Esophagus muscularis mucosa (tissue), 3 donors: ENCODE measurements around the gene ST8SIA4.
A peak's percentile ranks its signal among the peaks of the same experiment; 100 is the strongest.

Experiments
- CTCF ChIP-seq, 3 experiments: fragments of 200-600 bp in 2 of 3; fragments of 450-650 bp in 1 of 3; sonication (generic) in 2 of 3; IDR thresholded peaks; one replicate each; pipeline ENCODE4 v1.5.1; 2017 to 2019; ENCODE audit warnings: antibody characterized with exemption in 3 of 3, mild to moderate bottlenecking in 2 of 3, moderate library complexity in 1 of 3
- POLR2A ChIP-seq: fragments of 450-650 bp; IDR thresholded peaks from one replicate; pipeline ENCODE4 v1.6.1; 2017; ENCODE audit warnings: antibody characterized with exemption, moderate library complexity, mild to moderate bottlenecking, low read depth
- POLR2AphosphoS5 ChIP-seq, 2 donors: sonication (generic); formaldehyde crosslinking; IDR thresholded peaks; one replicate each; pipeline ENCODE4 v1.6.1; 2017; ENCODE audit warnings: antibody characterized with exemption in 2 of 2

- TF ChIP-seq CTCF (IDR thresholded peaks at IDR 0.05) (peak in 1 of 3 experiments; percentile 6), POLR2A (no peak), POLR2AphosphoS5 (IDR thresholded peaks at IDR 0.05) (no peak)
Measured at GRCh38 chr5:100790170-100790665, 112.9 kb downstream of the ST8SIA4 start.
